GM10248 (cell line): ENCODE results near the gene GPC1.

Experiments
- CTCF ChIA-PET: fragments of 300-600 bp; sonication (Branson Sonifier 250); formaldehyde crosslinking; extraction: SDS; loops from one replicate; lab custom pipeline; 2021; ENCODE audit warnings: antibody characterized with exemption; lab: Yijun Ruan, JAX
- POLR2A ChIA-PET: fragments of 350-650 bp; sonication (Branson Sonifier 250); formaldehyde crosslinking; extraction: SDS; loops from one replicate; lab custom pipeline; 2020; ENCODE audit warnings: antibody characterized with exemption; lab: Yijun Ruan, JAX
- DNase-seq: peaks from one replicate; pipeline ENCODE4 v3.0.0; 2012; ENCODE audit errors: extremely low spot score
- TF ChIP-seq, protein P1 (sequence below): IDR thresholded peaks from 2 replicates; pipeline ENCODE4 v1.5.1; 2012; ENCODE audit warnings: mild to moderate bottlenecking, low read depth; ENCODE audit errors: extremely low read depth, missing control alignments, control extremely low read depth

GPC1 gene

GRCh38 chr2:240393831-240394410 lies 41.5 kb upstream of the GPC1 start:
- ChIA-PET CTCF (no interaction called here), POLR2A (no interaction called here)

GRCh38 chr2:240394549-240394948 lies 40.9 kb upstream of the GPC1 start:
- POLR2A ChIA-PET, result no interaction called here

More at GRCh38 chr2:240393831-240394410, 41.5 kb upstream of the GPC1 start:
- TF ChIP-seq, protein P1, sequence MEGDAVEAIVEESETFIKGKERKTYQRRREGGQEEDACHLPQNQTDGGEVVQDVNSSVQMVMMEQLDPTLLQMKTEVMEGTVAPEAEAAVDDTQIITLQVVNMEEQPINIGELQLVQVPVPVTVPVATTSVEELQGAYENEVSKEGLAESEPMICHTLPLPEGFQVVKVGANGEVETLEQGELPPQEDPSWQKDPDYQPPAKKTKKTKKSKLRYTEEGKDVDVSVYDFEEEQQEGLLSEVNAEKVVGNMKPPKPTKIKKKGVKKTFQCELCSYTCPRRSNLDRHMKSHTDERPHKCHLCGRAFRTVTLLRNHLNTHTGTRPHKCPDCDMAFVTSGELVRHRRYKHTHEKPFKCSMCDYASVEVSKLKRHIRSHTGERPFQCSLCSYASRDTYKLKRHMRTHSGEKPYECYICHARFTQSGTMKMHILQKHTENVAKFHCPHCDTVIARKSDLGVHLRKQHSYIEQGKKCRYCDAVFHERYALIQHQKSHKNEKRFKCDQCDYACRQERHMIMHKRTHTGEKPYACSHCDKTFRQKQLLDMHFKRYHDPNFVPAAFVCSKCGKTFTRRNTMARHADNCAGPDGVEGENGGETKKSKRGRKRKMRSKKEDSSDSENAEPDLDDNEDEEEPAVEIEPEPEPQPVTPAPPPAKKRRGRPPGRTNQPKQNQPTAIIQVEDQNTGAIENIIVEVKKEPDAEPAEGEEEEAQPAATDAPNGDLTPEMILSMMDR, result no peak
- DNase-seq, result no peak

GRCh38 chr2:240395448-240395847 lies 40.0 kb upstream of the GPC1 start:
- CTCF ChIA-PET, result no interaction called here
- TF ChIP-seq, protein P1, result no peak
- POLR2A ChIA-PET, result no interaction called here
- no peak for DNase-seq

More at GRCh38 chr2:240394549-240394948, 40.9 kb upstream of the GPC1 start:
- CTCF ChIA-PET, result no interaction called here
- no peak for DNase-seq
- TF ChIP-seq, protein P1, result no peak

DNA sequence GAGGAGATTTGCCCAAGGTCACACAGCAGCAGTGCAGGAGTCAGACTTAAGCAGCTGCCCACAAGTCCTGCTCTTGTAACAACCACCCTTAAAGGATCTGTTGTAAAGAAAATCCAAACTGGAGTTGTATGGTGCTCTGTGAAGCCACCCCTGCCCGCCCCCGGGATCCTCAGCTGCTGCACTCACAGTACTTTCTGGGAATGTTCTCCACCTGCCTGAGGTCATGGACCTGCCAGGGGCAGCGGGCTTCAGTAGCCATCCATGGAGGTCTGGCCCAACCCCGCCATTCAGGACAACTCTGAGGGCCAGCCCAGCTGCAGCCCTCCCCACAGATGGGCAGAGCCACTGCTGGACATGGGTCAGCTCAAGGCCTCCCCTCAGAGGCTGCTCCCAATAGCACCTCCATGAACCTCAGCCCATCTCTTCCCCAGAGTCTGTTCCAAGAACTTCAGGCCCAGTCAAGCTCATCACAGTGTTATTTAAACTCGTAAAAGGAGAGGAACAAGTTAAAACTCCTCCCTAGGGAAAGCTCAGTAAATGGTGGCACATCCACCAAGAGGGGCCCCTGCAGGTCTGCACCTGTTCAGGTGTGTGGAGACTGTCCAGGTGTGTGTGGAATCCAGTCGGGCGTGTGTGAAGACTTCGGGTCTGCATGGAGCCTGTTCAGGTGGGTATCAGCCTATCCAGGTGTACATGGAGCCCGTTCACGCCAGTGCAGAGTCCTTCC lies 39.4 kb upstream of the GPC1 start:
- TF ChIP-seq, protein P1, result no peak
- DNase-seq, result no peak
- ChIA-PET POLR2A (no interaction called here), CTCF (no interaction called here)

GRCh38 chr2:240396623-240397541 lies 38.6 kb upstream of the GPC1 start:
- TF ChIP-seq, protein P1, result no peak
- POLR2A ChIA-PET, result no interaction called here
- DNase-seq, result no peak
- CTCF ChIA-PET, result no interaction called here

DNA sequence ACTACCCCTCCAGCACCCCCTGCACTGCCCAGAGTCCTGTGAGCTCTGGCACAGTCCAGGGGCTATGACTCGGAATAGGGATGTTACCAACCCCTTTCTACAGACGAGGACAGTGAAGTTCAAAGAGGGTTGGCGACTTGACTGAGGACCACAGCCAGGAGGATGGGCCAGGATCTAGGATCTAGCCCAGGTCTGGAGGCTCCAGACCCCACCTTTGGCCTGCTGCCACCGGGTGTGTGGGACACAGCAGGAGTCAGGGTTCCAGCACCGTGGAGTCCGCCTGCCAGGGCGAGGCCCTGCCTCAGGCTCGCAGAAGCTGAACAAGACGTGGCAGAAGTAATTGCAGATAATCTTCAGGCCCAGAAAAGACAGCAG lies 37.9 kb upstream of the GPC1 start:
- ChIA-PET POLR2A (no interaction called here), CTCF (no interaction called here)
- TF ChIP-seq, protein P1, result no peak
- DNase-seq, result no peak
